Spleen (tissue), 11 donors: ENCODE measurements around the gene PDE4A. TPM values are rescaled to one million over a fixed set of nuclear protein-coding genes. Genes with fewer than 3 reads are reported as not detected.

Source experiments
- DNase-seq: peaks from one replicate; pipeline ENCODE4 v3.0.0-alpha.2; 2020
- H3K27ac ChIP-seq, 8 donors: fragments of 200-600 bp; sonication (generic) in 7 of 8; 1 replicate in 4 of 8; 2 replicates in 4 of 8; pipeline versions ENCODE4 v1.5.0 to v1.8.0; 2016 to 2021; ENCODE audit warnings: inconsistent platforms in 4 of 8, mild to moderate bottlenecking in 4 of 8, moderate library complexity in 1 of 8
- H3K27me3 ChIP-seq, 7 donors: fragments of 200-600 bp; sonication (generic) in 6 of 7; replicated peaks in 1 of 7; 1 replicate in 4 of 7; 2 replicates in 3 of 7; pipeline versions ENCODE4 v1.5.0 to v1.8.0; 2016 to 2021; ENCODE audit warnings: inconsistent platforms in 3 of 7, mild to moderate bottlenecking in 1 of 7
- H3K36me3 ChIP-seq, 6 donors: fragments of 200-600 bp; sonication (generic) in 5 of 6; 1 replicate in 4 of 6; 2 replicates in 2 of 6; pipeline versions ENCODE4 v1.5.0 to v1.8.0; 2016 to 2021; ENCODE audit warnings: inconsistent platforms in 2 of 6
- H3K4me1 ChIP-seq, 6 donors: fragments of 200-600 bp; sonication (generic) in 5 of 6; 1 replicate in 3 of 6; 2 replicates in 3 of 6; pipeline versions ENCODE4 v1.5.0 to v1.8.0; 2016 to 2021; ENCODE audit warnings: inconsistent platforms in 3 of 6
- H3K4me3 ChIP-seq, 8 donors: fragments of 200-600 bp; sonication (generic) in 7 of 8; 1 replicate in 4 of 8; 2 replicates in 4 of 8; pipeline versions ENCODE4 v1.5.0 to v1.8.0; 2016 to 2021; ENCODE audit warnings: inconsistent platforms in 4 of 8, mild to moderate bottlenecking in 4 of 8, moderate library complexity in 2 of 8
- H3K9me3 ChIP-seq, 8 donors: fragments of 200-600 bp; sonication (generic) in 7 of 8; 1 replicate in 4 of 8; 2 replicates in 4 of 8; pipeline versions ENCODE4 v1.5.0 to v1.8.0; 2016 to 2021; ENCODE audit warnings: inconsistent platforms in 4 of 8
- POLR2A ChIP-seq, 3 donors: fragments of 450-650 bp; IDR thresholded peaks; one replicate each; pipeline ENCODE4 v1.5.1; 2017; ENCODE audit warnings: antibody characterized with exemption in 3 of 3, mild to moderate bottlenecking in 1 of 3
- POLR2AphosphoS5 ChIP-seq, 3 donors: sonication (generic); formaldehyde crosslinking; IDR thresholded peaks; one replicate each; pipeline ENCODE4 v1.5.1; 2017; ENCODE audit warnings: antibody characterized with exemption in 3 of 3
- WGBS, 5 donors: extraction: QIAGEN DNeasy Blood & Tissue Kit in 3 of 5; methylation state at CpG; one replicate each; pipeline versions ENCODE4 v1.1.5 to v1.1.7; 2013 to 2018; 5-methylcytosine and 5-hydroxymethylcytosine counted together
- intact Hi-C: fragments of 100-400 bp; cut with DNase I; formaldehyde crosslinking; loops from one replicate; pipeline ENCODE4 v1.15.0; 2023; ENCODE audit warnings: low total_unique reads
- polyA plus RNA-seq, 3 donors: library from polyadenylated mRNA; stranded (reverse); fragments of 200-250 nt; gene quantifications; one replicate each; pipeline ENCODE4 v1.2.1, GENCODE V29; 2013
- total RNA-seq, 7 donors: library from RNA; depleted of rRNA in 3 of 7; stranded (reverse); fragments of >200 nt in 3 of 7; fragmentation: NEBNext Ultra II Directional in 4 of 7; extraction: Animal tissue kit (Norgen Biotek cat#: 25700) in 4 of 7; gene quantifications; one replicate each; pipeline versions ENCODE4 v1.1.0 to v1.2.1, GENCODE V29; 2016 to 2021
- TF ChIP-seq, protein P1 (sequence below), 11 experiments: fragments of 200-600 bp in 7 of 11; fragments of 450-650 bp in 4 of 11; sonication (generic) in 4 of 11; IDR thresholded peaks in 8 of 11; conservative IDR thresholded peaks in 3 of 11; 1 replicate in 7 of 11; 2 replicates in 4 of 11; pipeline versions ENCODE4 v1.4.0 to v1.8.0; 2016 to 2021; ENCODE audit warnings: antibody characterized with exemption in 11 of 11, inconsistent platforms in 4 of 11, mild to moderate bottlenecking in 1 of 11
- donor health status: healthy with polysubstance abuse.
- donor health status: DM: no; HTN: no; CAD: no; lungs with moderate emphysema.
- donor health status: DM: no; HTN: no; CAD: no.
- donor health status: Bipolar disorder and iron deficiency.
- donor health status: healthy.
- donor health status: DM: no; HTN: no; CAD: no.
- donor health status: DM: yes; HTN: yes; CAD: no.

Gene PDE4A
- total and polyA plus RNA-seq, 10 donors: 2.1 to 17.3 (median 12.7) TPM

DNA sequence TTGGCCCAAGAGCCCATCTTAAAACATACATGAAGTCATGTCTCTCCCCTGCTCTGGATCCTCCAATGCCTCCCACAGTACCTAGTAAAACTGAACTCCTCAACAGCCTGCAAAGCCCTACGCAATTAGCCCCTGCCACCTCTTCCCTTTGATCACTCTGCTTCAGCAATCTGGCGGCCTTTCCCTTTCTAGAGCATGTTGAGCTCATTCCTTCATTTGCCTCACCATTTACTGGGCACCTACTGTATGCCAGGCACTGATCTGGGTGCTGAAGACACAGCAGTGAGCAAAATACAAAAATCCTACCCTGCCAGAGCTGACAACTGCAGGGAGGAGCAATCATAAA, 79.9 kb downstream of the PDE4A start:
- H3K27me3 ChIP-seq: no peaks in the 10 kb centered on the region
- peaks cover 0 to 50% (median 28%) of the 10 kb centered on the region in 6 donors for H3K36me3 ChIP-seq
- intact Hi-C loops: loop anchor here (5.0 kb wide), 1 partner anchor 67 kb away; the partner anchor contains the start of genes CDKN2D and KRI1
- 90 to 100% (median 98%) methylated on average over 2 of the region's 2 CpGs for WGBS, 5 donors
- peak overlapping the region in 3 of 8 donors; percentile 66 to 80 (median 78) for H3K27ac ChIP-seq
- peak overlapping the region in 1 of 8 donors; percentile 15 for H3K4me3 ChIP-seq
- TF ChIP-seq POLR2A (IDR thresholded peaks at IDR 0.05) (no peak), POLR2AphosphoS5 (IDR thresholded peaks at IDR 0.05) (no peak)
- TF ChIP-seq, protein P1, sequence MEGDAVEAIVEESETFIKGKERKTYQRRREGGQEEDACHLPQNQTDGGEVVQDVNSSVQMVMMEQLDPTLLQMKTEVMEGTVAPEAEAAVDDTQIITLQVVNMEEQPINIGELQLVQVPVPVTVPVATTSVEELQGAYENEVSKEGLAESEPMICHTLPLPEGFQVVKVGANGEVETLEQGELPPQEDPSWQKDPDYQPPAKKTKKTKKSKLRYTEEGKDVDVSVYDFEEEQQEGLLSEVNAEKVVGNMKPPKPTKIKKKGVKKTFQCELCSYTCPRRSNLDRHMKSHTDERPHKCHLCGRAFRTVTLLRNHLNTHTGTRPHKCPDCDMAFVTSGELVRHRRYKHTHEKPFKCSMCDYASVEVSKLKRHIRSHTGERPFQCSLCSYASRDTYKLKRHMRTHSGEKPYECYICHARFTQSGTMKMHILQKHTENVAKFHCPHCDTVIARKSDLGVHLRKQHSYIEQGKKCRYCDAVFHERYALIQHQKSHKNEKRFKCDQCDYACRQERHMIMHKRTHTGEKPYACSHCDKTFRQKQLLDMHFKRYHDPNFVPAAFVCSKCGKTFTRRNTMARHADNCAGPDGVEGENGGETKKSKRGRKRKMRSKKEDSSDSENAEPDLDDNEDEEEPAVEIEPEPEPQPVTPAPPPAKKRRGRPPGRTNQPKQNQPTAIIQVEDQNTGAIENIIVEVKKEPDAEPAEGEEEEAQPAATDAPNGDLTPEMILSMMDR (IDR thresholded peaks at IDR 0.05 in 8 of 11, conservative IDR thresholded peaks at IDR 0.05 in 3 of 11): no peak
- no peak for DNase-seq
- peaks cover 19 to 73% (median 56%) of the 10 kb centered on the region in 6 donors for H3K4me1 ChIP-seq
- H3K9me3 ChIP-seq: no peaks in the 10 kb centered on the region

GRCh38 chr19:10501971-10502523, 81.7 kb downstream of the PDE4A start:
- Histone ChIP-seq H3K4me1 (peaks cover 24 to 72% (median 60%) of the 10 kb centered on the region in 6 donors), H3K27ac (peak overlapping the region; percentile 91 to 99 (median 98)), H3K4me3 (peak overlapping the region; percentile 87 to 92 (median 89)), H3K36me3 (peaks cover 0 to 32% (median 19%) of the 10 kb centered on the region in 6 donors), H3K9me3 (no peaks in the 10 kb centered on the region), H3K27me3 (no peaks in the 10 kb centered on the region)
- 0 to 2% (median 1%) methylated on average over 15 to 35 of the region's 35 CpGs for WGBS, 5 donors
- intact Hi-C loops: loop anchor here (5.0 kb wide), 1 partner anchor 65 kb away; the partner anchor contains the start of genes CDKN2D and KRI1
- TF ChIP-seq POLR2AphosphoS5 (IDR thresholded peaks at IDR 0.05) (peak in 2 of 3 donors; percentile 53 to 66), POLR2A (IDR thresholded peaks at IDR 0.05) (no peak)
- peak; percentile 90 for DNase-seq

- Histone ChIP-seq H3K4me3 (peak overlapping the region; percentile 87 to 92 (median 89)), H3K36me3 (peaks cover 0 to 27% (median 14%) of the 10 kb centered on the region in 6 donors), H3K4me1 (peaks cover 24 to 67% (median 57%) of the 10 kb centered on the region in 6 donors), H3K27me3 (no peaks in the 10 kb centered on the region), H3K27ac (peak overlapping the region; percentile 91 to 99 (median 98)), H3K9me3 (no peaks in the 10 kb centered on the region)
- intact Hi-C loops: loop anchor here (5.0 kb wide), 1 partner anchor 65 kb away; the partner anchor contains the start of genes CDKN2D and KRI1
- peak; percentile 98 for DNase-seq
- peak; percentile 71 to 90 (median 86) for TF ChIP-seq POLR2AphosphoS5 (IDR thresholded peaks at IDR 0.05)
- TF ChIP-seq POLR2A (IDR thresholded peaks at IDR 0.05): peak in 2 of 3 donors; percentile 26 to 44
- TF ChIP-seq, protein P1 (IDR thresholded peaks at IDR 0.05 in 8 of 11, conservative IDR thresholded peaks at IDR 0.05 in 3 of 11): peak in 2 of 11 experiments; percentile 15 to 16
- WGBS, 5 donors: 0 to 1% (median 0%) methylated on average over 4 to 65 of the region's 65 CpGs
These were observed 82.2 kb downstream of the PDE4A start for GRCh38 chr19:10502524-10503001.

- 3 to 8% (median 4%) methylated on average over 32 to 73 of the region's 73 CpGs for WGBS, 5 donors
- H3K9me3 ChIP-seq: no peaks in the 10 kb centered on the region
- peaks cover 24 to 61% (median 50%) of the 10 kb centered on the region in 6 donors for H3K4me1 ChIP-seq
- H3K27ac ChIP-seq: peak within 1 kb of the TSS; percentile 91 to 99 (median 98)
- peaks cover 0 to 20% (median 13%) of the 10 kb centered on the region in 6 donors for H3K36me3 ChIP-seq
- H3K27me3 ChIP-seq: no peaks in the 10 kb centered on the region
- DNase-seq: no peak
- intact Hi-C loops: loop anchor here (5.0 kb wide), 1 partner anchor 64 kb away; the partner anchor contains the start of genes CDKN2D and KRI1
- peak within 1 kb of the TSS; percentile 87 to 92 (median 89) for H3K4me3 ChIP-seq
- TF ChIP-seq, protein P1 (IDR thresholded peaks at IDR 0.05 in 8 of 11, conservative IDR thresholded peaks at IDR 0.05 in 3 of 11): no peak
- TF ChIP-seq POLR2A (IDR thresholded peaks at IDR 0.05): no peak
- no peak for TF ChIP-seq POLR2AphosphoS5 (IDR thresholded peaks at IDR 0.05)
These were observed 82.9 kb downstream of the PDE4A start, which contains the start of gene KEAP1 for GRCh38 chr19:10503002-10503789. Gene KEAP1, minus strand, starts transcription at chr19:10503356. Its CDS starts 3,323 bp downstream, at chr19:10500033.
